HepG2 (cell line): ENCODE results near the gene PIGC. TPM values are rescaled to one million over a fixed set of nuclear protein-coding genes. Genes with fewer than 3 reads are reported as not detected.

ENCODE experiments used
- ATF3 ChIP-seq: sonication (generic); formaldehyde crosslinking; IDR thresholded peaks from 2 replicates; pipeline ENCODE4 v1.4.0; 2020; ENCODE audit warnings: missing genetic modification reagents
- BCL6 ChIP-seq: IDR thresholded peaks from 2 replicates; pipeline ENCODE4 v1.6.1; 2016; ENCODE audit warnings: missing genetic modification reagents, missing compliant biosample characterization
- CREB1 ChIP-seq, 2 experiments: fragments of 450-650 bp in 1 of 2; IDR thresholded peaks; 2 replicates each; pipeline ENCODE4 v1.6.1; 2016 to 2017; ENCODE audit warnings: control low read depth in 1 of 2, mild to moderate bottlenecking in 1 of 2, missing compliant biosample characterization in 1 of 2, missing genetic modification characterization in 1 of 2
- ERF ChIP-seq: IDR thresholded peaks from 2 replicates; pipeline ENCODE4 v1.6.1; 2018; ENCODE audit warnings: missing biosample characterization, missing genetic modification reagents
- GABPA ChIP-seq, 2 experiments: IDR thresholded peaks; 2 replicates each; pipeline ENCODE4 v1.6.1; 2011 to 2016; ENCODE audit warnings: low read depth in 2 of 2, low read length in 1 of 2, missing biosample characterization in 1 of 2, missing genetic modification characterization in 1 of 2
- HCFC1 ChIP-seq: fragments of 150-350 bp; IDR thresholded peaks from 2 replicates; pipeline ENCODE4 v1.6.1; 2014; ENCODE audit warnings: low read depth, low read length
- HOXA5 ChIP-seq: sonication (generic); formaldehyde crosslinking; IDR thresholded peaks from 2 replicates; pipeline ENCODE4 v1.4.0; 2020; ENCODE audit warnings: missing genetic modification reagents
- HOXA7 ChIP-seq: sonication (generic); formaldehyde crosslinking; IDR thresholded peaks from 2 replicates; pipeline ENCODE4 v1.8.1; 2022; ENCODE audit warnings: mild to moderate bottlenecking, missing genetic modification reagents, moderate library complexity
- IRF2 ChIP-seq: IDR thresholded peaks from 2 replicates; pipeline ENCODE4 v1.6.1; 2018; ENCODE audit warnings: missing genetic modification reagents, missing compliant biosample characterization
- JDP2 ChIP-seq: sonication (generic); formaldehyde crosslinking; IDR thresholded peaks from 2 replicates; pipeline ENCODE4 v1.8.1; 2022; ENCODE audit warnings: missing genetic modification reagents, borderline replicate concordance
- KDM6A ChIP-seq: IDR thresholded peaks from 2 replicates; pipeline ENCODE4 v1.6.1; 2016; ENCODE audit warnings: low read depth
- KLF12 ChIP-seq: sonication (generic); formaldehyde crosslinking; IDR thresholded peaks from 2 replicates; pipeline ENCODE4 v1.4.0; 2020; ENCODE audit warnings: missing genetic modification reagents, borderline replicate concordance
- MATR3 ChIP-seq: sonication (generic); formaldehyde crosslinking; IDR thresholded peaks from 2 replicates; pipeline ENCODE4 v1.4.0; 2020; ENCODE audit warnings: missing genetic modification reagents
- NFIC ChIP-seq: IDR thresholded peaks from 2 replicates; pipeline ENCODE4 v1.6.1; 2012; ENCODE audit warnings: mild to moderate bottlenecking, low read length, inconsistent platforms
- POGZ ChIP-seq: sonication (generic); formaldehyde crosslinking; IDR thresholded peaks from 2 replicates; pipeline ENCODE4 v1.4.0; 2020; ENCODE audit warnings: mild to moderate bottlenecking, missing genetic modification reagents
- PRMT3 ChIP-seq: sonication (generic); formaldehyde crosslinking; IDR thresholded peaks from 2 replicates; pipeline ENCODE4 v1.8.1; 2022; ENCODE audit warnings: low read depth, mild to moderate bottlenecking, moderate library complexity, missing genetic modification reagents, borderline replicate concordance
- SATB2 ChIP-seq: sonication (generic); formaldehyde crosslinking; IDR thresholded peaks from 2 replicates; pipeline ENCODE4 v1.5.0; 2020; ENCODE audit warnings: missing genetic modification reagents
- SIX4 ChIP-seq: sonication (generic); formaldehyde crosslinking; IDR thresholded peaks from 2 replicates; pipeline ENCODE4 v1.4.0; 2020; ENCODE audit warnings: missing genetic modification reagents
- SPEN ChIP-seq: sonication (generic); formaldehyde crosslinking; IDR thresholded peaks from 2 replicates; pipeline ENCODE4 v1.5.1; 2020; ENCODE audit warnings: low read depth, mild to moderate bottlenecking, missing genetic modification reagents
- TCF12 ChIP-seq, 2 experiments: fragments of 450-650 bp in 1 of 2; sonication (generic) in 1 of 2; formaldehyde crosslinking in 1 of 2; IDR thresholded peaks; 2 replicates each; pipeline versions ENCODE4 v1.6.1 to v1.8.0; 2017 to 2022; ENCODE audit warnings: antibody characterized with exemption in 1 of 2, mild to moderate bottlenecking in 1 of 2, missing genetic modification reagents in 1 of 2, moderate library complexity in 1 of 2
- YY1 ChIP-seq: IDR thresholded peaks from 2 replicates; pipeline ENCODE4 v1.6.1; 2011; ENCODE audit warnings: low read length, low read depth, moderate library complexity, mild to moderate bottlenecking; ENCODE audit not compliant: insufficient read depth, insufficient replicate concordance
- ZBTB14 ChIP-seq: sonication (generic); formaldehyde crosslinking; IDR thresholded peaks from 2 replicates; pipeline ENCODE4 v1.4.0; 2020; ENCODE audit warnings: missing genetic modification reagents
- ZNF274 ChIP-seq: sonication (generic); formaldehyde crosslinking; IDR thresholded peaks from 2 replicates; pipeline ENCODE4 v1.5.1; 2020; ENCODE audit warnings: mild to moderate bottlenecking, missing genetic modification reagents
- ZNF441 ChIP-seq: sonication (generic); formaldehyde crosslinking; IDR thresholded peaks from 2 replicates; pipeline ENCODE4 v1.7.0; 2021; ENCODE audit warnings: missing genetic modification reagents, borderline replicate concordance
- ZNF446 ChIP-seq: sonication (generic); formaldehyde crosslinking; IDR thresholded peaks from 2 replicates; pipeline ENCODE4 v1.5.0; 2020; ENCODE audit warnings: mild to moderate bottlenecking, missing genetic modification reagents
- ZNF543 ChIP-seq: sonication (generic); formaldehyde crosslinking; IDR thresholded peaks from 2 replicates; pipeline ENCODE4 v1.4.0; 2020; ENCODE audit warnings: mild to moderate bottlenecking, missing genetic modification reagents
- polyA plus RNA-seq, 8 experiments: library from polyadenylated mRNA; depleted of rRNA in 3 of 8; stranded (reverse) in 7 of 8; unstranded in 1 of 8; fragments of >200 nt; fragmentation: Illumina TruSeq in 4 of 8; extraction: Trizol in 4 of 8; gene quantifications; 2 replicates each; pipeline versions ENCODE4 v1.2.1 to v1.2.3, GENCODE V29; 2011 to 2016; ENCODE audit warnings: low read depth in 4 of 8, missing spikeins in 1 of 8, mixed read lengths in 1 of 8; ENCODE audit not compliant: insufficient read depth in 1 of 8
- total RNA-seq, 5 experiments: library from RNA; depleted of rRNA; stranded (reverse); fragments of >200 nt; fragmentation: Illumina TruSeq; extraction: Trizol; gene quantifications; 2 replicates each; pipeline ENCODE4 v1.2.3, GENCODE V29; 2016; ENCODE audit warnings: low read depth in 1 of 5
- TF ChIP-seq, protein P1 (sequence below): sonication (generic); formaldehyde crosslinking; IDR thresholded peaks from 2 replicates; pipeline ENCODE4 v1.4.0; 2020; ENCODE audit warnings: missing genetic modification reagents, borderline replicate concordance

Gene PIGC
- total and polyA plus RNA-seq, 2 of the 13 experiments (the other 11 are each of a cell fraction or from before 2014, with no cell fraction given) = 26.7 to 29.5 TPM

DNA sequence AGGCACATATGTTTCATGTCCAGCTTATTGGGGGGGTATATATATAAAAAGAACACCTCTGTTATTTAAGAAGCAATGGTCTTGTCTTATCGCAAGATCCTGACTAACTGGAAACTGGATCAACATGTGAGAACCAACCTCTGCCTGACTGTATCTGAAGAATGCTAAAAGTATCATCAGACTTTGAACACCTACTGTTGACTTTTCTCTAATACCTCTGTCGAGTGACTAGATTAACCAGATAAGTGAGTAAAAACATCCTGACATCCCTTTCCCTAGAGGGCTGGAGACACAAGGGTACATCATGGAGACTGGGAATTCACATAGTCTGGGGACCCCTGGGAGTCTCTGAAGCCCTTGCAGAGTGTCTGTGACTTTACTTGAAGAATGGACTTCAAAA is 26.3 kb upstream of the PIGC start (continued):
- peak; percentile 42; the same call in 1 of the 2 replicates for TF ChIP-seq SIX4
- TF ChIP-seq TCF12 (IDR thresholded peaks at IDR 0.05) = no peak
- TF ChIP-seq TCF12 (CRISPR knock-in tag; IDR thresholded peaks at IDR 0.05) = 0 out of 2 replicates have a peak, but pooled peaks have one; percentile 35
- no peak for TF ChIP-seq ZNF274 (CRISPR knock-in tag)
- no peak for TF ChIP-seq KLF12 (CRISPR knock-in tag)
- TF ChIP-seq ERF (CRISPR knock-in tag) = peak; percentile 69
- no peak for TF ChIP-seq HOXA5 (CRISPR knock-in tag)
- TF ChIP-seq BCL6 = peak; percentile 98
- no peak for TF ChIP-seq HCFC1
- no peak for TF ChIP-seq ZNF446 (CRISPR knock-in tag)
- peak; percentile 82 for TF ChIP-seq KDM6A
- no peak for TF ChIP-seq GABPA (IDR thresholded peaks at IDR 0.05; ENCODE audit: low read depth, low read length)
- no peak for TF ChIP-seq GABPA (CRISPR knock-in tag; IDR thresholded peaks at IDR 0.05; ENCODE audit: low read depth)
- TF ChIP-seq ZBTB14 (CRISPR knock-in tag) = no peak
- TF ChIP-seq PRMT3 = no peak
- no peak for TF ChIP-seq ZNF441 (CRISPR knock-in tag)
- no peak for TF ChIP-seq SPEN (CRISPR knock-in tag)
- TF ChIP-seq JDP2 = no peak
- TF ChIP-seq NFIC = peak; percentile 79
- TF ChIP-seq, protein P1, sequence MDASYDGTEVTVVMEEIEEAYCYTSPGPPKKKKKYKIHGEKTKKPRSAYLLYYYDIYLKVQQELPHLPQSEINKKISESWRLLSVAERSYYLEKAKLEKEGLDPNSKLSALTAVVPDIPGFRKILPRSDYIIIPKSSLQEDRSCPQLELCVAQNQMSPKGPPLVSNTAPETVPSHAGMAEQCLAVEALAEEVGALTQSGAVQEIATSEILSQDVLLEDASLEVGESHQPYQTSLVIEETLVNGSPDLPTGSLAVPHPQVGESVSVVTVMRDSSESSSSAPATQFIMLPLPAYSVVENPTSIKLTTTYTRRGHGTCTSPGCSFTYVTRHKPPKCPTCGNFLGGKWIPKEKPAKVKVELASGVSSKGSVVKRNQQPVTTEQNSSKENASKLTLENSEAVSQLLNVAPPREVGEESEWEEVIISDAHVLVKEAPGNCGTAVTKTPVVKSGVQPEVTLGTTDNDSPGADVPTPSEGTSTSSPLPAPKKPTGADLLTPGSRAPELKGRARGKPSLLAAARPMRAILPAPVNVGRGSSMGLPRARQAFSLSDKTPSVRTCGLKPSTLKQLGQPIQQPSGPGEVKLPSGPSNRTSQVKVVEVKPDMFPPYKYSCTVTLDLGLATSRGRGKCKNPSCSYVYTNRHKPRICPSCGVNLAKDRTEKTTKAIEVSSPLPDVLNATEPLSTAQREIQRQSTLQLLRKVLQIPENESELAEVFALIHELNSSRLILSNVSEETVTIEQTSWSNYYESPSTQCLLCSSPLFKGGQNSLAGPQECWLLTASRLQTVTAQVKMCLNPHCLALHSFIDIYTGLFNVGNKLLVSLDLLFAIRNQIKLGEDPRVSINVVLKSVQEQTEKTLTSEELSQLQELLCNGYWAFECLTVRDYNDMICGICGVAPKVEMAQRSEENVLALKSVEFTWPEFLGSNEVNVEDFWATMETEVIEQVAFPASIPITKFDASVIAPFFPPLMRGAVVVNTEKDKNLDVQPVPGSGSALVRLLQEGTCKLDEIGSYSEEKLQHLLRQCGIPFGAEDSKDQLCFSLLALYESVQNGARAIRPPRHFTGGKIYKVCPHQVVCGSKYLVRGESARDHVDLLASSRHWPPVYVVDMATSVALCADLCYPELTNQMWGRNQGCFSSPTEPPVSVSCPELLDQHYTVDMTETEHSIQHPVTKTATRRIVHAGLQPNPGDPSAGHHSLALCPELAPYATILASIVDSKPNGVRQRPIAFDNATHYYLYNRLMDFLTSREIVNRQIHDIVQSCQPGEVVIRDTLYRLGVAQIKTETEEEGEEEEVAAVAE (CRISPR knock-in tag) = 0 out of 2 replicates have a peak, but pooled peaks have one; percentile 55
- no peak for TF ChIP-seq YY1
- no peak for TF ChIP-seq HOXA7 (CRISPR knock-in tag)
- no peak for TF ChIP-seq SATB2 (CRISPR knock-in tag)
- TF ChIP-seq ATF3 (CRISPR knock-in tag) = peak; percentile 38; the same call in 1 of the 2 replicates
- TF ChIP-seq CREB1 (IDR thresholded peaks at IDR 0.05) = no peak
- TF ChIP-seq CREB1 (CRISPR knock-in tag; IDR thresholded peaks at IDR 0.05) = peak; percentile 66
- no peak for TF ChIP-seq MATR3 (CRISPR knock-in tag)
- peak; percentile 67; the same call in 1 of the 2 replicates for TF ChIP-seq IRF2
- no peak for TF ChIP-seq ZNF543 (CRISPR knock-in tag)
- TF ChIP-seq POGZ (CRISPR knock-in tag) = peak; percentile 78
